ENCODE results near the gene DMGDH. TPM values are rescaled to one million over a fixed set of nuclear protein-coding genes. Genes with fewer than 3 reads are reported as not detected.

Gene DMGDH
- total RNA-seq: 3.8 TPM

GRCh38 chr5:79069488-79070349 is at the start of gene DMGDH, which contains the start of gene BHMT2:
Gene DMGDH, minus strand, starts transcription at chr5:79069674. Its CDS starts 54 bp downstream, at chr5:79069620.
Gene BHMT2, plus strand, starts transcription at chr5:79069767. Its CDS starts 16 bp downstream, at chr5:79069783.
- no peak for DNase-seq (ENCODE audit: low spot score)

- no peak for DNase-seq (ENCODE audit: low spot score)
These were observed 43.2 kb upstream of the DMGDH start for GRCh38 chr5:79112703-79113058.

GRCh38 chr5:79111960-79112702 is 42.7 kb upstream of the DMGDH start:
- DNase-seq (ENCODE audit: low spot score): no peak

- DNase-seq (ENCODE audit: low spot score): no peak
These were observed 42.0 kb upstream of the DMGDH start, which contains the start of gene BHMT for GRCh38 chr5:79111387-79111959. Gene BHMT, plus strand, starts transcription at chr5:79111809. Its CDS starts 77 bp downstream, at chr5:79111886.

GRCh38 chr5:79109527-79110492 is 40.3 kb upstream of the DMGDH start:
- no peak for DNase-seq (ENCODE audit: low spot score)

- no peak for DNase-seq (ENCODE audit: low spot score)
These were observed 39.3 kb upstream of the DMGDH start for GRCh38 chr5:79108792-79109191.

GRCh38 chr5:79108086-79108485 is 38.6 kb upstream of the DMGDH start:
- DNase-seq (ENCODE audit: low spot score): no peak

- no peak for DNase-seq (ENCODE audit: low spot score)
These were observed 37.7 kb upstream of the DMGDH start for GRCh38 chr5:79107020-79107796.

GRCh38 chr5:79105868-79106267 is 36.4 kb upstream of the DMGDH start:
- no peak for DNase-seq (ENCODE audit: low spot score)

GRCh38 chr5:79093762-79094161 is 24.3 kb upstream of the DMGDH start:
- DNase-seq (ENCODE audit: low spot score): no peak

GRCh38 chr5:79091064-79091463 is 21.6 kb upstream of the DMGDH start:
- no peak for DNase-seq (ENCODE audit: low spot score)

GRCh38 chr5:79088507-79088906 is 19.0 kb upstream of the DMGDH start:
- no peak for DNase-seq (ENCODE audit: low spot score)

- DNase-seq (ENCODE audit: low spot score): no peak
These were observed 16.6 kb upstream of the DMGDH start for GRCh38 chr5:79086116-79086515.

GRCh38 chr5:79081779-79082178 is 12.3 kb upstream of the DMGDH start:
- DNase-seq (ENCODE audit: low spot score): no peak

GRCh38 chr5:79080804-79081203 is 11.3 kb upstream of the DMGDH start:
- no peak for DNase-seq (ENCODE audit: low spot score)

- no peak for DNase-seq (ENCODE audit: low spot score)
These were observed 8.3 kb upstream of the DMGDH start for GRCh38 chr5:79077680-79078365.

- no peak for DNase-seq (ENCODE audit: low spot score)
These were observed 7.3 kb upstream of the DMGDH start for GRCh38 chr5:79076819-79077218.

- DNase-seq (ENCODE audit: low spot score): no peak
These were observed 6.4 kb upstream of the DMGDH start for GRCh38 chr5:79075646-79076426.

- no peak for DNase-seq (ENCODE audit: low spot score)
These were observed 5.2 kb upstream of the DMGDH start for GRCh38 chr5:79074641-79075040.

All from ureter (tissue), 1 donor.